Retinal pigment epithelial cell (primary cell): ENCODE data around the gene ADAMTS10.
"Not testable (repeated sequence)": the region's sequence is repeated elsewhere in the genome, so short reads cannot be mapped to it uniquely, and the experiment has no call there.

Experiments
- DNase-seq: peaks from one replicate; pipeline ENCODE4 v3.0.0-alpha.2; 2010; ENCODE audit warnings: low read depth
- H3K4me3 ChIP-seq: 2 replicates; pipeline ENCODE4 v1.5.1; 2011; ENCODE audit warnings: mild to moderate bottlenecking, low read length, control low read depth, moderate library complexity
- TF ChIP-seq, protein P1 (sequence below): conservative IDR thresholded peaks from 2 replicates; pipeline ENCODE4 v1.5.1; 2011; ENCODE audit warnings: low read depth, low read length, control low read depth, inconsistent platforms

Gene ADAMTS10

DNA sequence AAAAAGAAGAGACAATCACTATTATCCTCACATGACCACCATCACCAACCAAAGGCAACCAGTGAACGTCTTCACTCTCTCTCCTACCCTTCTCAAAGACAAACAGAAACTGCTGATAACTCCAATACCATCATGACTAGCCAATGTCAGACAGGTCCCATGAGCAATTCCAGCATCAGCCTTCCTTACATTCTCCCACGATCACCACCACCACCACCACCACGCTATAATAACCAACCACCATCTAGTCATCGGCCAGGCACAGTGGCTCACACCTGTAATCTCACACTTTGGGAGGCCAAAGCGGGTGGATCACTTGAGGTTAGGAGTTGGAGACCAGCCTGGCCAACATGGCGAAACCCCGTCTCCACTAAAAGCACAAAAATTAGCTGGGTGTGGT lies 37.2 kb downstream of the ADAMTS10 start:
- H3K4me3 ChIP-seq: no peak overlapping the region
- no peak for DNase-seq
- TF ChIP-seq, protein P1, sequence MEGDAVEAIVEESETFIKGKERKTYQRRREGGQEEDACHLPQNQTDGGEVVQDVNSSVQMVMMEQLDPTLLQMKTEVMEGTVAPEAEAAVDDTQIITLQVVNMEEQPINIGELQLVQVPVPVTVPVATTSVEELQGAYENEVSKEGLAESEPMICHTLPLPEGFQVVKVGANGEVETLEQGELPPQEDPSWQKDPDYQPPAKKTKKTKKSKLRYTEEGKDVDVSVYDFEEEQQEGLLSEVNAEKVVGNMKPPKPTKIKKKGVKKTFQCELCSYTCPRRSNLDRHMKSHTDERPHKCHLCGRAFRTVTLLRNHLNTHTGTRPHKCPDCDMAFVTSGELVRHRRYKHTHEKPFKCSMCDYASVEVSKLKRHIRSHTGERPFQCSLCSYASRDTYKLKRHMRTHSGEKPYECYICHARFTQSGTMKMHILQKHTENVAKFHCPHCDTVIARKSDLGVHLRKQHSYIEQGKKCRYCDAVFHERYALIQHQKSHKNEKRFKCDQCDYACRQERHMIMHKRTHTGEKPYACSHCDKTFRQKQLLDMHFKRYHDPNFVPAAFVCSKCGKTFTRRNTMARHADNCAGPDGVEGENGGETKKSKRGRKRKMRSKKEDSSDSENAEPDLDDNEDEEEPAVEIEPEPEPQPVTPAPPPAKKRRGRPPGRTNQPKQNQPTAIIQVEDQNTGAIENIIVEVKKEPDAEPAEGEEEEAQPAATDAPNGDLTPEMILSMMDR: no peak

DNA sequence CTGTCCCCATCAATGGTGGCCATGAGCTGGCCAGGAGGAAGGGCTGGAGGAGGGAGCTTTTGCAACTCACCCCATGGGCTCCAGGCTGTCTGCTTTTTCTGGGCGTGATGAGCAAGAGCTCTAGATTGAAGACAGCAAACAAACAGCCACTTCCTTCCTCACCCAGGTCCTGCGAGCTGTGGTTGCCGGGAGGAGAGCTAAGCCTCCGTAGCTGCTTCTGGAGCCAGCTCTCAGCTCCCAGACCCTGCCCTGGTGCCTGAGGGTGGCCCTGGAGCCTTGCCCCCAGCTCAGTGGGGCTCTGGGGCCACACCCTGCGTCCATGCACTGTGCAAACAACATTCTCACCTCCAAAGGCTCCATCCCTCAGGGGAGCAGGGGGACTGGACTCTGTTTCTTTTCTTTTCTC lies 39.5 kb downstream of the ADAMTS10 start:
- H3K4me3 ChIP-seq: no peak overlapping the region
- DNase-seq: no peak
- TF ChIP-seq, protein P1: no peak

DNA sequence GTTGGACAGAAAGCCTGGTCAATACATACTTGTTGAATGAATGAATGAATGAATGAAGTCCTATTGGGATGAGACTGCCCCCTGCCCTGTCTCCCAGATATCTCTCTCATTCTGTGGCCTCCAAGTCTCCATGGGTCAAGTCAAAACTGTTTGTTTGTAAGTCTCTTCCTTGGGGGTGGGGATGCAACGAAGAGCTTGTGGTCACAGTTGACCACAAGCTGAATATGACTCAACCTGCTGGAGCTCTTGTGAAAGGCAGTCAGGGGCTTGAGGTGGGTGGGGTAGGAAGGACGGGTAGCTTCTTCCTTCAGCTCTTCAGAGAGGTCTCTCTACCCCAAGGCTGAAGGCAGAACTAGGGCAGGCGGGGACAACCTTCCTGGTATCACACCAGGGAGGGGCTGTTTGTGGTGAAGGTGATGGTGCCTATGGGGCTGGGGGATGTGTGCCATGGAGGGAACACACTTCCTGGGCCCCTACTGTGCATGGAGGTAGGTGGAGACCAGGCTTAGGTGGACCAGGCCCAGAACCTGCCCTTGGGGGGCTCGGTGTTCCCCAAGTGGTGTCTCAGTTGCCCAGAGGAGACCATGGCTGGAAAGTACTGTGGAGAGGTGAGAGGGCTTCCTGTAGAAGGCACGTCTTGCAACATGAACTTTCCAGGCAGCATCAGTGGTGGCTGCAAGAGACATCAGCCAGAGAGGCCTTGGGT lies 41.3 kb downstream of the ADAMTS10 start:
- DNase-seq: no peak

DNA sequence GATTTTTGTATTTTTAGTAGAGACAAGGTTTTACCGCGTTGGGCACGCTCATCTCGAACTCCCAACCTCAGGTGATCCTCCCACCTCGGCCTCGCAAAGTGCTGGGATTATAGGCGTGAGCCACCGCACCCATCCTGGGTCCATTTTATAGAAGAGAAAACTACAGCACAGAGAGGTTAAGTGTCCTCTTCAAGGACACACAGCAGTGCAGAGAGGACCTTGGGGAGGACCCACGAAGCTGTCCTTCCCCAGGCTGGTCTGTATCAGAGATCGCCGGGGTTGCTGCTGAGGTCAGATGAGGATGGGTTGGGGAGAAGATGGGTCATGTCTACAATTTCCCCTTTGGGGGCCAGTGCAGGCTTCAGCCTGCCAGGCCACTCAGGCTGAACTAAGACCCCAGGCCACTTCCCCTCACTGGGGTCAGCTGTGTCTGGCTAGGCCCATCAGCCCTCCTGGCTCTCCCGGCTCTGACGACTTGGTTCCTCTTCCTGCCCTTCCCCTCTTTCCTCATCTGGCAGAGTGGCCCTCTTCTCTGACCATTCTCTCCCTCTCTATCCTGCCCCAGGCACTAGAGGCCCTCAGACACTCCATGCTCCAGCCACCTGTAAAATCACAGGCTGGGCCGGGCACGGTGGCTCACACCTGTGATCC lies 42.9 kb downstream of the ADAMTS10 start:
- DNase-seq: no peak
- no peak overlapping the region for H3K4me3 ChIP-seq
- TF ChIP-seq, protein P1: no peak

More for the DNA sequence above, 41.3 kb downstream of the ADAMTS10 start:
- no peak overlapping the region for H3K4me3 ChIP-seq
- TF ChIP-seq, protein P1: no peak

DNA sequence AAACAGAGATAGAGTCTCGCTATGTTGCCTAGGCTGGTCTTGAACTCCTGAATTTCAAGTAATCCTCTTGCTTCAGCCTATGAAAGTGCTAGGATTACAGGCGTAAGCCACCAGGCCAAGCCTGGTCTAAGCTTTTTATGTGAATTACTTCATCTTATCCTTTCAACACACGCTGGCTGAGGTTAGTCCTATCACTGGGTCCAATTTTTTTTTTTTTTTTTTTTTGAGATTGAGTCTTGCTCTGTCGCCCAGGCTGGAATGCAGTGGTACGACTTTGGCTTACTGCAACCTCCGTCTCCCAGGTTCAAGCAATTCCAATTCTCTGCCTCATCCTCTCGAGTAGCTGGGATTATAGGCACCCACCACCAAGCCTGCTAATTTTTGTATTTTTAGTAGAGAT lies 43.7 kb downstream of the ADAMTS10 start:
- H3K4me3 ChIP-seq: no peak overlapping the region
- DNase-seq: no peak
- TF ChIP-seq, protein P1: no peak

DNA sequence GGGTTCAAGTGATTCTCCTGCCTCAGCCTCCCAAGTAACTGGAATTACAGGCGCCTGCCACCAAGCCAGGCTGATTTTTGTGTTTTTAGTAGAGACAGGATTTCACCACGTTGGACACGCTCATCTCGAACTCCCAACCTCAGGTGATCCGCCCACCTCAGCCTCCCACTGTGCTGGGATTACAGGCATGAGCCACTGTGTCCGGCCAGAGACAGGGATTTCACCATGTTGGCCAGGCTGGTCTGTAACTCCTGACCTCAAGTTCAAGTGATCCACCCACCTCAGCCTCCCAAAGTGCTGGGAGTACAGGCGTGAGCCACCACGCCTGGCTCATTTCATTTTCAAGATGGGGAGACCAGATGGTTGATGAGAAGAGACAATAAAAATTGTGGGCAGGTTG lies 45.6 kb downstream of the ADAMTS10 start:
- H3K4me3 ChIP-seq, DNase-seq: not testable (repeated sequence)

DNA sequence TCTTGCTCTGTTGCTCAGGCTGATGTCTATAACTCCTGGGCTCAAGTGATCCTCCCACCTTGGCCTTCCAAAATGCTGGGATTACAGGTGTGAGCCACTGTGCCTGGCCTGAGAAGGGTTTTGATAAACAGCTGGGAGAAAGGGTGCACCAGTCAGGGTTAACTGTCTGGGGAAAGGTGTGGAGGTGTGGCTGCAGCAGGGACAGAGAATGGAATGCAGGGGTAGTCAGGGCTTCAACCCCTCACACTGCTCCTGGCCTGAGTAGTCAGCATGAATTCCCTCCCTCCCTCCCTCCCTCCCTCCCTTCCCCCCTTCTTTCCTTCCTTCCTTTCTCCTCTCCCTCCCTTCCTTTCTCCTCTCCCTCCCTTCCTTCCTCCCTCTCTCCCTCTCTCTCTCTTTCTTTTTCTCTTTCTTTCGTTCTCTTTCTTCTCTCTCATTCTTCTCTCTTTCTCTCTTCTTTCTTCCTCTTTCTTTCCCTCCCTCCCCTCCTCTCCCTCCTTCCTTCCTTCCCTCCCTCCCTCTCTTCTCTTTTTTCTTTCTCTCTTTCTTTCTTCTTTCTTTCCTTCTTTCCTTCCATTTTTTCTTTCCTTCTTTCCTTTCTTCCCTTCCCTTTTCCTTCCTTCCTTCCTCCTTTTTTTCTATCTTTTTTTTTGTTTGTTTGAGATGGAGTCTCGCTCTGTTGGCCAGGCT lies 49.3 kb downstream of the ADAMTS10 start:
- TF ChIP-seq, protein P1: no peak

More for the DNA sequence above, 49.3 kb downstream of the ADAMTS10 start:
- no peak for DNase-seq
- no peak overlapping the region for H3K4me3 ChIP-seq
